ENCODE results near the gene BNIPL. TPM values are rescaled to one million over a fixed set of nuclear protein-coding genes. Genes with fewer than 3 reads are reported as not detected.

Gene BNIPL
- total and polyA plus RNA-seq, 5 experiments from 2014 or later = 0.15 to 5.3 (median 2.1) TPM; not detected in 1

Other genes starting within 250 kb of the BNIPL start
- gene CTSK, start 228.3 kb upstream of the BNIPL start, total RNA-seq = 10 to 100 TPM in 1 of 2 experiments, 1 to 10 TPM in 1; 9.0 to 11.1 TPM
- gene CTSK, start 228.3 kb upstream of the BNIPL start, polyA plus RNA-seq = under 1 TPM in 2 of 3 donors, not detected in 1; 0.21 to 0.84 TPM
- gene ARNT, start 160.0 kb upstream of the BNIPL start, total RNA-seq = 10 to 100 TPM; 40.2 to 41.6 TPM
- 10 to 100 TPM; 16.8 to 25.6 (median 21.6) TPM for gene ARNT, start 160.0 kb upstream of the BNIPL start, polyA plus RNA-seq
- not detected for gene CTXND2, start 149.4 kb upstream of the BNIPL start, total RNA-seq
- not detected for gene CTXND2, start 149.4 kb upstream of the BNIPL start, polyA plus RNA-seq
- 10 to 100 TPM; 82.6 to 95.2 TPM for gene SETDB1, start 110.2 kb upstream of the BNIPL start, total RNA-seq
- gene SETDB1, start 110.2 kb upstream of the BNIPL start, polyA plus RNA-seq = 10 to 100 TPM in 2 of 3 donors, 1 to 10 TPM in 1; 9.9 to 17.5 (median 10.1) TPM
- 100 to 1,000 TPM; 142 to 143 TPM for gene CERS2, start 61.8 kb upstream of the BNIPL start, total RNA-seq
- 100 to 1,000 TPM; 110 to 129 (median 118) TPM for gene CERS2, start 61.8 kb upstream of the BNIPL start, polyA plus RNA-seq
- gene ANXA9, start 54.3 kb upstream of the BNIPL start, total RNA-seq = under 1 TPM in 1 of 2 experiments, not detected in 1; 0.49 TPM
- gene ANXA9, start 54.3 kb upstream of the BNIPL start, polyA plus RNA-seq = under 1 TPM in 1 of 3 donors, not detected in 2; 0.10 TPM
- gene MINDY1, start 29.7 kb upstream of the BNIPL start, total RNA-seq = 10 to 100 TPM; 18.3 to 20.2 TPM
- 10 to 100 TPM in 1 of 3 donors, 1 to 10 TPM in 2; 2.7 to 12.6 (median 4.9) TPM for gene MINDY1, start 29.7 kb upstream of the BNIPL start, polyA plus RNA-seq
- 10 to 100 TPM; 35.7 to 37.8 TPM for gene PRUNE1, start 28.1 kb upstream of the BNIPL start, total RNA-seq
- gene PRUNE1, start 28.1 kb upstream of the BNIPL start, polyA plus RNA-seq = 10 to 100 TPM; 53.2 to 55.1 (median 54.9) TPM
- 1 to 10 TPM; 4.2 to 4.4 TPM for gene C1orf56, start 11.2 kb downstream of the BNIPL start, total RNA-seq
- 1 to 10 TPM; 2.6 to 5.2 (median 4.5) TPM for gene C1orf56, start 11.2 kb downstream of the BNIPL start, polyA plus RNA-seq
- gene CDC42SE1, start 23.0 kb downstream of the BNIPL start, total RNA-seq = 100 to 1,000 TPM; 482 TPM
- gene CDC42SE1, start 23.0 kb downstream of the BNIPL start, polyA plus RNA-seq = 10 to 100 TPM; 77.9 to 89.3 (median 80.9) TPM
- gene MLLT11, start 23.8 kb downstream of the BNIPL start, total RNA-seq = 1 to 10 TPM; 4.9 to 5.8 TPM
- 1 to 10 TPM; 6.7 to 7.5 (median 7.4) TPM for gene MLLT11, start 23.8 kb downstream of the BNIPL start, polyA plus RNA-seq
- gene GABPB2, start 34.2 kb downstream of the BNIPL start, total RNA-seq = 10 to 100 TPM; 39.6 to 43.8 TPM
- gene GABPB2, start 34.2 kb downstream of the BNIPL start, polyA plus RNA-seq = 10 to 100 TPM in 1 of 3 donors, 1 to 10 TPM in 2; 4.8 to 16.4 (median 5.4) TPM
- 10 to 100 TPM; 10.6 to 13.2 TPM for gene SEMA6C, start 110.0 kb downstream of the BNIPL start, total RNA-seq
- 1 to 10 TPM in 1 of 3 donors, under 1 TPM in 2; 0.57 to 1.1 (median 0.81) TPM for gene SEMA6C, start 110.0 kb downstream of the BNIPL start, polyA plus RNA-seq
- gene TNFAIP8L2, start 120.1 kb downstream of the BNIPL start, total RNA-seq = 10 to 100 TPM; 31.5 to 33.1 TPM
- gene TNFAIP8L2, start 120.1 kb downstream of the BNIPL start, polyA plus RNA-seq = 10 to 100 TPM in 2 of 3 donors, 1 to 10 TPM in 1; 9.9 to 37.4 (median 11.7) TPM
- 1 to 10 TPM; 2.5 to 4.5 TPM for gene LYSMD1, start 129.3 kb downstream of the BNIPL start, total RNA-seq
- gene LYSMD1, start 129.3 kb downstream of the BNIPL start, polyA plus RNA-seq = under 1 TPM in 2 of 3 donors, not detected in 1; 0.23 to 0.30 TPM
- 10 to 100 TPM; 57.8 to 65.2 TPM for gene SCNM1, start 129.6 kb downstream of the BNIPL start, total RNA-seq
- 10 to 100 TPM; 53.7 to 74.2 (median 63.5) TPM for gene SCNM1, start 129.6 kb downstream of the BNIPL start, polyA plus RNA-seq
- gene TMOD4, start 139.4 kb downstream of the BNIPL start, total RNA-seq = 1 to 10 TPM; 2.0 to 4.6 TPM
- under 1 TPM in 2 of 3 donors, not detected in 1; 0.50 to 0.59 TPM for gene TMOD4, start 139.4 kb downstream of the BNIPL start, polyA plus RNA-seq
- gene VPS72, start 153.6 kb downstream of the BNIPL start, total RNA-seq = 10 to 100 TPM; 58.3 to 68.9 TPM
- gene VPS72, start 153.6 kb downstream of the BNIPL start, polyA plus RNA-seq = 10 to 100 TPM; 69.7 to 79.1 (median 70.9) TPM
- 10 to 100 TPM; 52.5 to 55.8 TPM for gene PIP5K1A, start 162.0 kb downstream of the BNIPL start, total RNA-seq
- gene PIP5K1A, start 162.0 kb downstream of the BNIPL start, polyA plus RNA-seq = 10 to 100 TPM in 2 of 3 donors, 1 to 10 TPM in 1; 8.5 to 11.0 (median 10.9) TPM
- 100 to 1,000 TPM; 126 to 130 TPM for gene PSMD4, start 218.1 kb downstream of the BNIPL start, total RNA-seq
- gene PSMD4, start 218.1 kb downstream of the BNIPL start, polyA plus RNA-seq = 100 to 1,000 TPM; 220 to 239 (median 228) TPM
- 10 to 100 TPM; 34.6 to 37.2 TPM for gene ZNF687, start 245.7 kb downstream of the BNIPL start, total RNA-seq
- gene ZNF687, start 245.7 kb downstream of the BNIPL start, polyA plus RNA-seq = 1 to 10 TPM in 1 of 3 donors, under 1 TPM in 2; 0.56 to 1.1 (median 0.96) TPM

All from naive thymus-derived CD8-positive, alpha-beta T cell (primary cell).